H9 (cell line): Measurements from ENCODE around the gene MAML1. TPM values are rescaled to one million over a fixed set of nuclear protein-coding genes. Genes with fewer than 3 reads are reported as not detected.

ENCODE experiments used
- DNase-seq: peaks from one replicate; pipeline ENCODE4 v3.0.0-alpha.2; 2017
- H2AFZ ChIP-seq: one replicate; pipeline ENCODE4 v1.6.1; 2013; ENCODE audit warnings: mild to moderate bottlenecking, low read length, control low read depth, moderate library complexity
- H2AK5ac ChIP-seq: 2 replicates; pipeline ENCODE4 v1.6.1; 2013; ENCODE audit warnings: low read length, control low read depth, mixed read lengths; ENCODE audit not compliant: insufficient read length
- H2BK120ac ChIP-seq: one replicate; pipeline ENCODE4 v1.6.1; 2013; ENCODE audit warnings: low read depth, mild to moderate bottlenecking, low read length, control low read depth, inconsistent platforms; ENCODE audit not compliant: poor library complexity, severe bottlenecking
- H2BK12ac ChIP-seq: 2 replicates; pipeline ENCODE4 v1.6.1; 2013; ENCODE audit warnings: low read length, control low read depth, mixed read lengths, low read depth; ENCODE audit not compliant: insufficient read length
- H2BK15ac ChIP-seq: 2 replicates; pipeline ENCODE4 v1.6.1; 2013; ENCODE audit warnings: low read depth, low read length, control low read depth
- H2BK20ac ChIP-seq: one replicate; pipeline ENCODE4 v1.6.1; 2013; ENCODE audit warnings: low read depth, mild to moderate bottlenecking, low read length, control low read depth, inconsistent platforms; ENCODE audit not compliant: poor library complexity, severe bottlenecking
- H2BK5ac ChIP-seq: 2 replicates; pipeline ENCODE4 v1.6.1; 2013; ENCODE audit warnings: low read length, control low read depth, mixed read lengths; ENCODE audit not compliant: insufficient read length
- H3K14ac ChIP-seq: 2 replicates; pipeline ENCODE4 v1.6.1; 2013; ENCODE audit warnings: low read length, control low read depth; ENCODE audit not compliant: insufficient read depth
- H3K18ac ChIP-seq: 2 replicates; pipeline ENCODE4 v1.6.1; 2013; ENCODE audit warnings: low read depth, mild to moderate bottlenecking, mixed read lengths, low read length, control low read depth; ENCODE audit not compliant: insufficient read length
- H3K23ac ChIP-seq: 2 replicates; pipeline ENCODE4 v1.6.1; 2013; ENCODE audit warnings: low read length, control low read depth, mixed read lengths, low read depth; ENCODE audit not compliant: insufficient read length
- H3K23me2 ChIP-seq: 2 replicates; pipeline ENCODE4 v1.6.1; 2013; ENCODE audit warnings: low read depth, mild to moderate bottlenecking, mixed read lengths, low read length, control low read depth; ENCODE audit not compliant: insufficient read length, poor library complexity, severe bottlenecking
- H3K27ac ChIP-seq: 2 replicates; pipeline ENCODE4 v1.5.1; 2013; ENCODE audit warnings: low read length, control low read depth, mixed read lengths, low read depth; ENCODE audit not compliant: insufficient read length
- H3K27me3 ChIP-seq: 2 replicates; pipeline ENCODE4 v1.6.1; 2013; ENCODE audit warnings: low read length, control low read depth, inconsistent platforms; ENCODE audit not compliant: insufficient read depth
- H3K4ac ChIP-seq: 2 replicates; pipeline ENCODE4 v1.6.1; 2013; ENCODE audit warnings: low read depth, mild to moderate bottlenecking, control low read depth, inconsistent platforms, low read length, moderate library complexity
- H3K4me1 ChIP-seq: 2 replicates; pipeline ENCODE4 v1.6.1; 2013; ENCODE audit warnings: low read length, control low read depth, inconsistent platforms; ENCODE audit not compliant: insufficient read depth
- H3K4me2 ChIP-seq: 2 replicates; pipeline ENCODE4 v1.6.1; 2013; ENCODE audit warnings: low read length, control low read depth, mixed read lengths; ENCODE audit not compliant: insufficient read length, insufficient read depth
- H3K56ac ChIP-seq: 2 replicates; pipeline ENCODE4 v1.6.1; 2013; ENCODE audit warnings: low read depth, mild to moderate bottlenecking, mixed read lengths, low read length, control low read depth; ENCODE audit not compliant: insufficient read length
- H3K79me1 ChIP-seq: 2 replicates; pipeline ENCODE4 v1.6.1; 2013; ENCODE audit warnings: low read depth, mild to moderate bottlenecking, moderate library complexity, low read length, control low read depth, inconsistent platforms; ENCODE audit not compliant: insufficient read depth, poor library complexity, severe bottlenecking
- H3K79me2 ChIP-seq: 2 replicates; pipeline ENCODE4 v1.6.1; 2013; ENCODE audit warnings: low read length, control low read depth, inconsistent platforms; ENCODE audit not compliant: insufficient read depth
- H3K9ac ChIP-seq: 2 replicates; pipeline ENCODE4 v1.6.1; 2013; ENCODE audit warnings: low read length, control low read depth, mixed read lengths; ENCODE audit not compliant: insufficient read length; ENCODE audit errors: extremely low read depth
- H3K9me3 ChIP-seq: one replicate; pipeline ENCODE4 v1.6.1; 2013; ENCODE audit warnings: low read depth, low read length, inconsistent platforms; ENCODE audit not compliant: control insufficient read depth
- H3T11ph ChIP-seq: one replicate; pipeline ENCODE4 v1.6.1; 2013; ENCODE audit warnings: mild to moderate bottlenecking, low read length, control low read depth, inconsistent platforms
- H4K20me1 ChIP-seq: one replicate; pipeline ENCODE4 v1.6.1; 2013; ENCODE audit not compliant: control insufficient read depth, insufficient read length, insufficient read depth
- H4K5ac ChIP-seq: 2 replicates; pipeline ENCODE4 v1.6.1; 2013; ENCODE audit warnings: low read depth, mild to moderate bottlenecking, mixed read lengths, low read length, control low read depth; ENCODE audit not compliant: insufficient read length
- H4K8ac ChIP-seq: replicated peaks from 2 replicates; pipeline ENCODE4 v1.6.1; 2013; ENCODE audit warnings: low read length, control low read depth, mixed read lengths, low read depth; ENCODE audit not compliant: insufficient read length
- H4K91ac ChIP-seq: 2 replicates; pipeline ENCODE4 v1.6.1; 2013; ENCODE audit warnings: low read depth, mild to moderate bottlenecking, moderate library complexity, mixed read lengths, low read length, control low read depth; ENCODE audit not compliant: insufficient read length
- H3K27ac Mint-ChIP-seq, 3 experiments: 2 replicates in 2 of 3; 3 replicates in 1 of 3; pipeline ENCODE4 v1.8.0; 2020 to 2021; ENCODE audit warnings: mixed read lengths in 3 of 3, mild to moderate bottlenecking in 1 of 3, moderate library complexity in 1 of 3
- H3K27me3 Mint-ChIP-seq: 2 replicates; pipeline ENCODE4 v1.8.0; 2021; ENCODE audit warnings: low read depth, mild to moderate bottlenecking, moderate library complexity, mixed read lengths
- H3K36me3 Mint-ChIP-seq, 3 experiments: 2 replicates in 2 of 3; 3 replicates in 1 of 3; pipeline ENCODE4 v1.8.0; 2020 to 2021; ENCODE audit warnings: low read depth in 3 of 3, mixed read lengths in 3 of 3; ENCODE audit not compliant: insufficient read depth in 1 of 3
- H3K4me1 Mint-ChIP-seq, 2 experiments: 2 replicates each; pipeline ENCODE4 v1.8.0; 2020; ENCODE audit warnings: mixed read lengths in 2 of 2
- H3K4me3 Mint-ChIP-seq, 2 experiments: 2 replicates in 1 of 2; 3 replicates in 1 of 2; pipeline ENCODE4 v1.8.0; 2020 to 2021; ENCODE audit warnings: mild to moderate bottlenecking in 2 of 2, mixed read lengths in 2 of 2, moderate library complexity in 1 of 2
- H3K9me3 Mint-ChIP-seq, 2 experiments: 2 replicates in 1 of 2; 3 replicates in 1 of 2; pipeline ENCODE4 v1.8.0; 2020; ENCODE audit warnings: mild to moderate bottlenecking in 2 of 2, mixed read lengths in 2 of 2, moderate library complexity in 1 of 2
- WGBS: extraction: QIAGEN DNeasy Blood & Tissue Kit; methylation state at CpG from one replicate; pipeline ENCODE4 v1.1.7; 2013; ENCODE audit warnings: missing lambda C conversion rate, low lambda C conversion rate, mixed read lengths; ENCODE audit not compliant: insufficient read length; ENCODE audit errors: extremely low coverage; 5-methylcytosine and 5-hydroxymethylcytosine counted together
- total RNA-seq: library from RNA; stranded (reverse); gene quantifications from 2 replicates; pipeline ENCODE4 v1.2.1, GENCODE V29; 2021
- TF ChIP-seq, protein P1 (sequence below): fragments of 200-600 bp; sonication (generic); conservative IDR thresholded peaks from 3 replicates; pipeline ENCODE4 v1.8.0; 2021; ENCODE audit warnings: antibody characterized with exemption, mild to moderate bottlenecking

The MAML1 gene
- total RNA-seq, 1 experiment from 2014 or later = 50.8 TPM

DNA sequence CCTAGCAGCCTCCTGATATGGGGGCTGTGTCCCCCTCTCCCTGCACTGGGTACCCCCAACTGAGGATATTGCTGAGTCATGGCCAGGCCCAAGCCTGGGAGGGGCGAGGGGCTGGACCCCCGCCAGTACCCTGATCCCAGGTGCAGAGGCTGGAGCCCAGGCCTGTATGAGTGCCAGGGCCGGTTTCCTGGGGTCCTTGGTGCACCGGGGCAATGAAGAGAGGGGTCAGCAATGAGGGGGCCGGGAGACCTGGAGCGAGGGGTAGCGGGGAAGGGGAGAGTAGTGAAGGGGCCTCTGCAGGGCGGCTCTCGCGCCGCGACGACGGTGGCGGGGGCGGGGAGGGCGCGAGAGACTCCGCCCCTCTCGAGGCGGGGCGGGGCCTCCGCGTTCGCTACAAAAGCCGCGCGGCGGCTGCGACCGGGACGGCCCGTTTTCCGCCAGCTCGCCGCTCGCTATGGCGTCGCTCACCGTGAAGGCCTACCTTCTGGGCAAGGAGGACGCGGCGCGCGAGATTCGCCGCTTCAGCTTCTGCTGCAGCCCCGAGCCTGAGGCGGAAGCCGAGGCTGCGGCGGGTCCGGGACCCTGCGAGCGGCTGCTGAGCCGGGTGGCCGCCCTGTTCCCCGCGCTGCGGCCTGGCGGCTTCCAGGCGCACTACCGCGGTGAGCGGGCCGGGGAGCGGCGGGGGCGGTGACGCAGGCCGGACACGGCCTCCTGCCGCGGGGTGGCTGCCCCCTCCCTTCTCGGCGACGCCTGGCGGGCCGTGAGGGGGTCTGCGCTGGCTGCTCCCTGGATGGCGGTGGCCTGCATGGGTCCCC is 88.1 kb downstream of the MAML1 start, which contains the start of gene SQSTM1:
TSS of gene SQSTM1 (plus strand) at position 423 of the 815 bp plus-strand sequence. CDS start at position 455, 32 bp downstream.
- TF ChIP-seq, protein P1, sequence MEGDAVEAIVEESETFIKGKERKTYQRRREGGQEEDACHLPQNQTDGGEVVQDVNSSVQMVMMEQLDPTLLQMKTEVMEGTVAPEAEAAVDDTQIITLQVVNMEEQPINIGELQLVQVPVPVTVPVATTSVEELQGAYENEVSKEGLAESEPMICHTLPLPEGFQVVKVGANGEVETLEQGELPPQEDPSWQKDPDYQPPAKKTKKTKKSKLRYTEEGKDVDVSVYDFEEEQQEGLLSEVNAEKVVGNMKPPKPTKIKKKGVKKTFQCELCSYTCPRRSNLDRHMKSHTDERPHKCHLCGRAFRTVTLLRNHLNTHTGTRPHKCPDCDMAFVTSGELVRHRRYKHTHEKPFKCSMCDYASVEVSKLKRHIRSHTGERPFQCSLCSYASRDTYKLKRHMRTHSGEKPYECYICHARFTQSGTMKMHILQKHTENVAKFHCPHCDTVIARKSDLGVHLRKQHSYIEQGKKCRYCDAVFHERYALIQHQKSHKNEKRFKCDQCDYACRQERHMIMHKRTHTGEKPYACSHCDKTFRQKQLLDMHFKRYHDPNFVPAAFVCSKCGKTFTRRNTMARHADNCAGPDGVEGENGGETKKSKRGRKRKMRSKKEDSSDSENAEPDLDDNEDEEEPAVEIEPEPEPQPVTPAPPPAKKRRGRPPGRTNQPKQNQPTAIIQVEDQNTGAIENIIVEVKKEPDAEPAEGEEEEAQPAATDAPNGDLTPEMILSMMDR = peak; percentile 28; the same call in 1 of the 3 replicates
- H2BK120ac ChIP-seq = no peak within 1 kb of the TSS
- Mint-ChIP-seq H3K4me3 (peak within 1 kb of the TSS; percentile 88 to 93), H3K36me3 (peaks cover 22 to 32% (median 29%) of the 10 kb centered on the region in 3 experiments), H3K27ac (peak within 1 kb of the TSS; percentile 40 to 94 (median 93); a peak in 4 of 7 replicates), H3K27me3 (peaks cover 10% of the 10 kb centered on the region), H3K4me1 (peaks cover 30 to 34% of the 10 kb centered on the region in 2 experiments), H3K9me3 (no peaks in the 10 kb centered on the region; a peak in 2 of 5 replicates)
- peak within 1 kb of the TSS; percentile 1 for H2AK5ac ChIP-seq
- no peak within 1 kb of the TSS for H4K91ac ChIP-seq
- H3K9ac ChIP-seq = peak within 1 kb of the TSS; percentile 57
- H3K4me1 ChIP-seq = peaks cover 3% of the 10 kb centered on the region; the same call in 1 of the 2 replicates
- peak within 1 kb of the TSS; percentile 74 for H3K18ac ChIP-seq
- H3K79me1 ChIP-seq = peaks cover 10% of the 10 kb centered on the region
- peaks cover 15% of the 10 kb centered on the region for H3K23me2 ChIP-seq
- peaks cover 9% of the 10 kb centered on the region; the same call in 1 of the 2 replicates for H3K79me2 ChIP-seq
- no CpG with 5 or more reads among the region's 81 CpGs for WGBS
- H2BK15ac ChIP-seq = no peak within 1 kb of the TSS
- peak within 1 kb of the TSS; percentile 72 for H3K14ac ChIP-seq
- no peak within 1 kb of the TSS for H4K8ac ChIP-seq
- H3K4ac ChIP-seq = no peak within 1 kb of the TSS
- H4K20me1 ChIP-seq = no peaks in the 10 kb centered on the region
- no peaks in the 10 kb centered on the region for H3K27me3 ChIP-seq
- no peak within 1 kb of the TSS for H3K56ac ChIP-seq
- H2BK5ac ChIP-seq = no peak within 1 kb of the TSS
- no peak within 1 kb of the TSS for H2AFZ ChIP-seq
- H3K9me3 ChIP-seq = no peaks in the 10 kb centered on the region
- no peak within 1 kb of the TSS for H3K27ac ChIP-seq
- H3T11ph ChIP-seq = no peak within 1 kb of the TSS
- no peak within 1 kb of the TSS for H2BK20ac ChIP-seq
- peak within 1 kb of the TSS; percentile 79 for H3K4me2 ChIP-seq
- H2BK12ac ChIP-seq = no peak within 1 kb of the TSS
- H3K23ac ChIP-seq = no peak within 1 kb of the TSS
- H4K5ac ChIP-seq = no peak within 1 kb of the TSS
- DNase-seq = peak; percentile 73
